Measurements from ENCODE around the gene ECPAS. TPM values are rescaled to one million over a fixed set of nuclear protein-coding genes. Genes with fewer than 3 reads are reported as not detected.

The ECPAS gene
- total RNA-seq, 1 donor from 2014 or later, result 89.7 TPM

GRCh38 chr9:111412280-111412679 lies 71.9 kb downstream of the ECPAS start:
- H3K79me2 ChIP-seq (ENCODE audit: insufficient read depth, low read length), result no peaks in the 10 kb centered on the region

DNA sequence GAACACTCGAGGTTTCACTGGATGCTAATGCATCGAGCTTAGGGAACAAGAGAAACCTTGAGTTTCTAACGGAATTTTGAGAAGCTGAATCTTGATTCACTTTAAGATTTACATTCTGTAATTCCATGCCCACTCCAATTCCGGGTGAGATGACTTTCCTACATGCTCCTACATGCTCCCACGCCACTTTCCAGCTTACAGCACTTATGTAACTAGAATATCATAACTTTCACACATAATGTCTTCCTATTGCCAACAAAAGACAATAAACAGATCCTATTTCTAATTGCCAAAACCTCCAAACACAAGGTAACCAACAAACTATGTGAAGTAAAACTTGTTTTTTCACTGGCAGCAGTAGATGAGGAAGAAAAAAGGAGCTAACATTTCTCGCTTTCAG lies 72.9 kb downstream of the ECPAS start:
- Histone ChIP-seq H3K79me2 (ENCODE audit: insufficient read depth, low read length) (no peaks in the 10 kb centered on the region), H3K36me3 (ENCODE audit: insufficient read depth, low read length) (peaks cover 48% of the 10 kb centered on the region), H3K4me3 (ENCODE audit: insufficient read depth, low read depth, low read length) (no peak overlapping the region), H3K4me1 (ENCODE audit: insufficient read depth, low read length) (no peaks in the 10 kb centered on the region), H2AFZ (ENCODE audit: low read depth, low read length) (no peak overlapping the region), H3K4me2 (ENCODE audit: low read length) (no peak overlapping the region), H3K9me3 (ENCODE audit: insufficient read depth, low read depth, low read length) (no peaks in the 10 kb centered on the region), H3K9ac (ENCODE audit: low read length) (no peak overlapping the region), H4K20me1 (ENCODE audit: insufficient read depth, low read length) (peaks cover 4% of the 10 kb centered on the region), H3K27ac (ENCODE audit: low read depth, low read length) (no peak overlapping the region), H3K27me3 (ENCODE audit: insufficient read depth, low read length) (no peaks in the 10 kb centered on the region)
- TF ChIP-seq CTCF (IDR thresholded peaks at IDR 0.05; ENCODE audit: insufficient read depth, low read depth, low read length), result no peak
- TF ChIP-seq EZH2 (IDR thresholded peaks at IDR 0.05; ENCODE audit: insufficient read depth, low read length), result no peak
- H3K27ac Mint-ChIP-seq (ENCODE audit: unreplicated experiment), result no peak overlapping the region
- no peaks in the 10 kb centered on the region for H3K9me3 Mint-ChIP-seq (ENCODE audit: unreplicated experiment)
- H3K36me3 Mint-ChIP-seq (ENCODE audit: low read depth, unreplicated experiment), result peaks cover 18% of the 10 kb centered on the region
- H3K4me1 Mint-ChIP-seq (ENCODE audit: low read depth, unreplicated experiment), result no peaks in the 10 kb centered on the region
- no peaks in the 10 kb centered on the region for H3K27me3 Mint-ChIP-seq (ENCODE audit: low read depth, unreplicated experiment)
- no peak for FAIRE-seq
- no peak overlapping the region for H3K4me3 Mint-ChIP-seq (ENCODE audit: unreplicated experiment)
- DNase-seq (ENCODE audit: low read depth), result no peak

More at GRCh38 chr9:111412280-111412679, 71.9 kb downstream of the ECPAS start:
- Histone ChIP-seq H3K36me3 (ENCODE audit: insufficient read depth, low read length) (peaks cover 55% of the 10 kb centered on the region), H2AFZ (ENCODE audit: low read depth, low read length) (no peak overlapping the region), H3K27me3 (ENCODE audit: insufficient read depth, low read length) (no peaks in the 10 kb centered on the region), H3K27ac (ENCODE audit: low read depth, low read length) (no peak overlapping the region), H3K4me2 (ENCODE audit: low read length) (no peak overlapping the region), H3K9ac (ENCODE audit: low read length) (no peak overlapping the region), H3K9me3 (ENCODE audit: insufficient read depth, low read depth, low read length) (no peaks in the 10 kb centered on the region), H3K4me1 (ENCODE audit: insufficient read depth, low read length) (no peaks in the 10 kb centered on the region), H4K20me1 (ENCODE audit: insufficient read depth, low read length) (peaks cover 4% of the 10 kb centered on the region), H3K4me3 (ENCODE audit: insufficient read depth, low read depth, low read length) (no peak overlapping the region)
- Mint-ChIP-seq H3K36me3 (ENCODE audit: low read depth, unreplicated experiment) (peaks cover 18% of the 10 kb centered on the region), H3K27me3 (ENCODE audit: low read depth, unreplicated experiment) (no peaks in the 10 kb centered on the region), H3K9me3 (ENCODE audit: unreplicated experiment) (no peaks in the 10 kb centered on the region), H3K4me3 (ENCODE audit: unreplicated experiment) (no peak overlapping the region), H3K4me1 (ENCODE audit: low read depth, unreplicated experiment) (no peaks in the 10 kb centered on the region), H3K27ac (ENCODE audit: unreplicated experiment) (no peak overlapping the region)
- DNase-seq (ENCODE audit: low read depth), result no peak
- no peak for FAIRE-seq
- TF ChIP-seq EZH2 (IDR thresholded peaks at IDR 0.05; ENCODE audit: insufficient read depth, low read length) (no peak), CTCF (IDR thresholded peaks at IDR 0.05; ENCODE audit: insufficient read depth, low read depth, low read length) (no peak)

DNA sequence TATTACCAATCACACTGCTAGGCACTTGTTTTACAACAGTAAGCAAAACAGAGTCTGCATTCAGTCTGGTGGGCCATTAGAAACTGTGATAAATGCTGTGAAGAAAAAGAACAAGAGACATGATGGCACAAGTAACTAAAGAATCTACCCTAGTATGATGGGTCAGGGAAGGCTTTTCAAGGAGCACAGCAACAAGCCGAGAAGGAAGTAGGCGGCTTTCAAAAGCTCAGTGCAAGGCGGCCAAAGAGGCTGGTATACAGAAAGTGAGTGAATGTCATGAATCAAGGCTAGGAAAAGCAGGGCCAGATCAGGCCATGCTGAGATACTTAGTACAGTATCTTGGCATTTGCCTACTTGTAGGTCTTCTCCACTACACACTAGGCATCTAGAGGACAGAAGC lies 76.4 kb downstream of the ECPAS start:
- Mint-ChIP-seq H3K27me3 (ENCODE audit: low read depth, unreplicated experiment) (no peaks in the 10 kb centered on the region), H3K9me3 (ENCODE audit: unreplicated experiment) (peaks cover 6% of the 10 kb centered on the region), H3K4me1 (ENCODE audit: low read depth, unreplicated experiment) (no peaks in the 10 kb centered on the region), H3K36me3 (ENCODE audit: low read depth, unreplicated experiment) (peaks cover 32% of the 10 kb centered on the region), H3K4me3 (ENCODE audit: unreplicated experiment) (no peak overlapping the region), H3K27ac (ENCODE audit: unreplicated experiment) (no peak overlapping the region)
- no peak for FAIRE-seq
- Histone ChIP-seq H3K27ac (ENCODE audit: low read depth, low read length) (no peak overlapping the region), H3K9me3 (ENCODE audit: insufficient read depth, low read depth, low read length) (no peaks in the 10 kb centered on the region), H3K9ac (ENCODE audit: low read length) (no peak overlapping the region), H3K4me1 (ENCODE audit: insufficient read depth, low read length) (no peaks in the 10 kb centered on the region), H3K36me3 (ENCODE audit: insufficient read depth, low read length) (peaks cover 48% of the 10 kb centered on the region), H3K4me2 (ENCODE audit: low read length) (no peak overlapping the region), H2AFZ (ENCODE audit: low read depth, low read length) (no peak overlapping the region), H3K4me3 (ENCODE audit: insufficient read depth, low read depth, low read length) (no peak overlapping the region), H3K27me3 (ENCODE audit: insufficient read depth, low read length) (no peaks in the 10 kb centered on the region), H3K79me2 (ENCODE audit: insufficient read depth, low read length) (no peaks in the 10 kb centered on the region), H4K20me1 (ENCODE audit: insufficient read depth, low read length) (peaks cover 4% of the 10 kb centered on the region)
- TF ChIP-seq EZH2 (IDR thresholded peaks at IDR 0.05; ENCODE audit: insufficient read depth, low read length), result no peak
- DNase-seq (ENCODE audit: low read depth), result no peak

Data from astrocyte (in vitro differentiated cells and primary cell).